KMS-11 (cell line): ENCODE data around the gene DSE.

ENCODE experiments used
- H2AFZ ChIP-seq: fragments of 200-600 bp; sonication (generic); 2 replicates; pipeline ENCODE4 v1.6.1; 2016; ENCODE audit warnings: antibody characterized with exemption, mixed run types, low read depth
- H3K27ac ChIP-seq: fragments of 200-600 bp; sonication (generic); 2 replicates; pipeline ENCODE4 v1.6.1; 2016; ENCODE audit warnings: mild to moderate bottlenecking, mixed run types
- H3K27me3 ChIP-seq: fragments of 200-600 bp; sonication (generic); 2 replicates; pipeline ENCODE4 v1.6.1; 2017; ENCODE audit warnings: mild to moderate bottlenecking, low read depth, mixed run types, moderate library complexity; ENCODE audit not compliant: insufficient read depth
- H3K36me3 ChIP-seq: fragments of 200-600 bp; sonication (generic); 2 replicates; pipeline ENCODE4 v1.6.1; 2017; ENCODE audit warnings: mild to moderate bottlenecking, mixed run types; ENCODE audit not compliant: insufficient read depth
- H3K4me1 ChIP-seq: fragments of 200-600 bp; sonication (generic); 2 replicates; pipeline ENCODE4 v1.6.1; 2016; ENCODE audit warnings: mild to moderate bottlenecking, low read depth, mixed run types; ENCODE audit not compliant: poor library complexity, severe bottlenecking
- H3K4me2 ChIP-seq: fragments of 200-600 bp; sonication (generic); 2 replicates; pipeline ENCODE4 v1.7.0; 2016; ENCODE audit warnings: mild to moderate bottlenecking, mixed run types
- H3K4me3 ChIP-seq: fragments of 200-600 bp; sonication (generic); IDR thresholded peaks from 2 replicates; pipeline ENCODE4 v1.6.1; 2017; ENCODE audit warnings: low read depth, low read length, mixed read lengths; ENCODE audit not compliant: insufficient read depth
- H3K79me2 ChIP-seq: fragments of 200-600 bp; sonication (generic); 2 replicates; pipeline ENCODE4 v1.6.1; 2016; ENCODE audit warnings: low read depth, mixed run types; ENCODE audit not compliant: insufficient read depth
- H3K9ac ChIP-seq: fragments of 200-600 bp; sonication (generic); 2 replicates; pipeline ENCODE4 v1.6.1; 2016; ENCODE audit warnings: mild to moderate bottlenecking, mixed run types
- H4K20me1 ChIP-seq: fragments of 200-600 bp; sonication (generic); 2 replicates; pipeline ENCODE4 v1.6.1; 2016; ENCODE audit warnings: mild to moderate bottlenecking, mixed run types; ENCODE audit not compliant: insufficient read depth
- TF ChIP-seq, protein P1 (sequence below): fragments of 200-600 bp; sonication (generic); conservative IDR thresholded peaks from 2 replicates; pipeline ENCODE4 v1.6.1; 2017; ENCODE audit warnings: low read depth, mild to moderate bottlenecking, antibody characterized with exemption, low read length, moderate library complexity, mixed read lengths

DSE gene

DNA sequence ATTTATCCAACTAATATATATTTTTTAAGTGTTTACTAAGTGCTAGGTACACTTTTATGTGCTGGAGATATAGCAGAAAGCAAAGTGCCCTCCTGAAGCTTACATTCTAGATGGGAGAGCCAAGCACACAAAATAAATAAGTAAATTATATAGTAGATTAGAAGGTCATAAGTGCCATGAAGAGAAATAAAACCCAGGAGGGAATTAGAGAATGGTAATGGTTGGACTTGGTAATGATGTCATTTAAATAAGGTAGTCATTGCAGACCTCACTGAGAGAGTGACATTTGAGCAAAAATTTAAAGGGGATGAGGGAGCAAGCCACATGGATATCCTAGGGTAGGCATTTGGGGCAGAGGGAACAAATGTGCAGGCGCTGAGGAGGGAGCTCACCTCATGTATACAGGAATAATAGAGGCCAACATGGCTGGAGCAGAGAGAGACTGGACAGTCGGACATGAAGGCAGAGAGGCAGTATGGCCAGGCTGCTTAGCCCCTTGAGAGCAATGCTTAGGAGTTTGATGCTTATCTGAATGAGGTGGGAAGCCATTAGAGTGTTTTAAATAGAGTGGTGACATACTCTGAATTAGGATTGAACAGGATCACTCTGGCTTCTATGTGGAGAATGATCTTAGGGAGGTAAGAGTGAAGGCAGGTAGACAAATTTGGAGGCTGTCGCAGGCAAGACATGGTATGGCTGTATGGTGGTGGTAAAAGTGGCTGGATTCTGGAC, 14.1 kb downstream of the DSE start:
- H3K4me1 ChIP-seq, result peaks cover 17% of the 10 kb centered on the region
- H2AFZ ChIP-seq, result no peak overlapping the region
- no peak overlapping the region for H3K9ac ChIP-seq
- H3K4me3 ChIP-seq, result no peak overlapping the region
- no peaks in the 10 kb centered on the region for H3K79me2 ChIP-seq
- H3K4me2 ChIP-seq, result no peak overlapping the region
- H3K27ac ChIP-seq, result no peak overlapping the region
- H3K36me3 ChIP-seq, result no peaks in the 10 kb centered on the region
- H3K27me3 ChIP-seq, result no peaks in the 10 kb centered on the region
- TF ChIP-seq, protein P1, sequence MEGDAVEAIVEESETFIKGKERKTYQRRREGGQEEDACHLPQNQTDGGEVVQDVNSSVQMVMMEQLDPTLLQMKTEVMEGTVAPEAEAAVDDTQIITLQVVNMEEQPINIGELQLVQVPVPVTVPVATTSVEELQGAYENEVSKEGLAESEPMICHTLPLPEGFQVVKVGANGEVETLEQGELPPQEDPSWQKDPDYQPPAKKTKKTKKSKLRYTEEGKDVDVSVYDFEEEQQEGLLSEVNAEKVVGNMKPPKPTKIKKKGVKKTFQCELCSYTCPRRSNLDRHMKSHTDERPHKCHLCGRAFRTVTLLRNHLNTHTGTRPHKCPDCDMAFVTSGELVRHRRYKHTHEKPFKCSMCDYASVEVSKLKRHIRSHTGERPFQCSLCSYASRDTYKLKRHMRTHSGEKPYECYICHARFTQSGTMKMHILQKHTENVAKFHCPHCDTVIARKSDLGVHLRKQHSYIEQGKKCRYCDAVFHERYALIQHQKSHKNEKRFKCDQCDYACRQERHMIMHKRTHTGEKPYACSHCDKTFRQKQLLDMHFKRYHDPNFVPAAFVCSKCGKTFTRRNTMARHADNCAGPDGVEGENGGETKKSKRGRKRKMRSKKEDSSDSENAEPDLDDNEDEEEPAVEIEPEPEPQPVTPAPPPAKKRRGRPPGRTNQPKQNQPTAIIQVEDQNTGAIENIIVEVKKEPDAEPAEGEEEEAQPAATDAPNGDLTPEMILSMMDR, result no peak
- H4K20me1 ChIP-seq, result no peaks in the 10 kb centered on the region

DNA sequence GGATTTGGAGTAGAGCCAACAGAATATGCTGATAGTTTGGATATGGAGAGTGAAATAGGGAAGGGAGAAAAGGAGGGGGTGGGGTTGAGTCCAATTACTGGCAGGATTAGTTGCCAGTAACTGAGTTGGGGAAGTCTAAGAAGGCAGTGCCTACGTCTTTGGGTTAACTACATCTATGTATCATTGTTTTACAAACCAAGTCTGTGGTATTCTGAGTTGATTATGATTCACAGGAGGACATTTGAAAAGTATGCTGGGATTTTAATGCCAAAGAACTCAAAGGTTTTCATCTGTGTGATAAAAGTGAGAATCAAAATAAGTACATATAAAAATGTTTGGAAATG, 14.7 kb downstream of the DSE start:
- H3K4me2 ChIP-seq, result no peak overlapping the region
- H3K27ac ChIP-seq, result no peak overlapping the region
- no peak overlapping the region for H3K4me3 ChIP-seq
- no peaks in the 10 kb centered on the region for H4K20me1 ChIP-seq
- H3K4me1 ChIP-seq, result peaks cover 22% of the 10 kb centered on the region
- TF ChIP-seq, protein P1, result no peak
- H2AFZ ChIP-seq, result no peak overlapping the region
- H3K27me3 ChIP-seq, result no peaks in the 10 kb centered on the region
- no peaks in the 10 kb centered on the region for H3K79me2 ChIP-seq
- no peaks in the 10 kb centered on the region for H3K36me3 ChIP-seq
- no peak overlapping the region for H3K9ac ChIP-seq

DNA sequence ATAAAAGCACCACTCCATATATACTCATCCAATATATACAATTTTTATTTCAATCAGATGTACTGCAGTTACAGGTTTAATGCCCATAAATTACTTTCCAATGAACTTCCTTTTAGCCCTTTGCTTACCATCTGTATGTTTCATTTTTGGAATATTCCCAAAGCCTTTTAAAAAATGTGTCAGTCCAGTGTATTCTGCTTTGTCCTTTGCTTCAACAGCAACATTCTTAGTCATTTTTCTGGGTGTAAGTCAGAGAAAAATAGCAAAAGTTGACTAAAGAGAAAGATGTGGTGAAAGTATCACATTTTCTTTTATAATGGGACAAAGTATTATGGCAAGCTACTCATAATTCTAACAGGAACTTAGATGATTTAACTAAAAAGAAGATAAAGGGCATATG, 15.2 kb downstream of the DSE start:
- H3K4me1 ChIP-seq, result peaks cover 27% of the 10 kb centered on the region
- no peaks in the 10 kb centered on the region for H3K27me3 ChIP-seq
- no peak overlapping the region for H3K27ac ChIP-seq
- H3K4me3 ChIP-seq, result no peak overlapping the region
- H3K9ac ChIP-seq, result no peak overlapping the region
- H3K4me2 ChIP-seq, result no peak overlapping the region
- no peaks in the 10 kb centered on the region for H4K20me1 ChIP-seq
- TF ChIP-seq, protein P1, result no peak
- no peaks in the 10 kb centered on the region for H3K36me3 ChIP-seq
- H3K79me2 ChIP-seq, result no peaks in the 10 kb centered on the region
- no peak overlapping the region for H2AFZ ChIP-seq

DNA sequence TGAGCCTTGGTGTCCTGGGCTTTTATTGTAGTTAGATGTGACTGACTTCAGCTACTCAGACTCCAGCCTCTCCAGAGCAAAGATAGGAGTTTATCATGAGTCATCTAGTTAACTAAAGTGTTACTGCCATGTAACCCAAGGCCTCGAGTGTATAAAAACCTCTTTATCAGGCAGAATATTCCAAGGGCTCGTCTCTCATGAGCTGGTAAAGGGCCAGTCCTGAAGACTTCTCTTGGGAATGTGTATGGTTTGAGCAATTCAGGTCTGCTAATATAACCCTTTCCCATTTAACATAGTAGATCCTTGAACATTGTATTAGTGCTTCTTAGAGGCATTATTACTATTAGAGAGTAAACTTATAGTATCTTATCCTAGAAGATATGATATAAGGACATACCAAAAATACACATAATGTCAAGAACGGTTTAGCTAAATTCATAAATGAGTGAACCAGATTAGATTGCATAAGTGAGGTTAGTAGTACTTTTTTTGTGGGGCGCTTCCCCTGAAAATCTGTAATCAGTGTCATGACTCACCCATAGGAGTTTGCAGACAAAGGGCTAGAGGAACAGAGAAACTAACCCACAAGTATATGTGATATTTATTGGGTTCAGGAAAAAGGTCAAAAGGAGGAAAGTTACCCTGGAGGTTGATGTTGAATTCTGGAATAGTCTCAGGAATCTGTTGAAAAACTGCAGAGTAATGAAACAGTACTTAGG, 16.0 kb downstream of the DSE start:
- Histone ChIP-seq H3K4me3 (no peak overlapping the region), H3K27ac (no peak overlapping the region), H3K4me2 (no peak overlapping the region), H3K4me1 (peaks cover 31% of the 10 kb centered on the region), H4K20me1 (no peaks in the 10 kb centered on the region), H3K9ac (no peak overlapping the region), H3K79me2 (no peaks in the 10 kb centered on the region), H3K27me3 (no peaks in the 10 kb centered on the region), H3K36me3 (no peaks in the 10 kb centered on the region), H2AFZ (no peak overlapping the region)
- TF ChIP-seq, protein P1, result no peak
